Activated T-cell treated with anti-CD3 and anti-CD28 coated beads, Interleukin-2, amount 50 U/mL, for 1 hour (primary cell): ENCODE data around the gene ALOX15B.
"Not testable (repeated sequence)": the region's sequence is repeated elsewhere in the genome, so short reads cannot be mapped to it uniquely, and the experiment has no call there.

ENCODE experiments used
- DNase-seq: peaks from one replicate; pipeline ENCODE4 v3.0.0-alpha.2; 2020

ALOX15B gene

GRCh38 chr17:8063761-8064534 is 25.1 kb downstream of the ALOX15B start:
- DNase-seq = no peak

GRCh38 chr17:8064561-8065019 is 25.7 kb downstream of the ALOX15B start:
- no peak for DNase-seq

GRCh38 chr17:8066841-8067775 is 28.2 kb downstream of the ALOX15B start:
- no peak for DNase-seq

GRCh38 chr17:8067806-8068205 is 28.9 kb downstream of the ALOX15B start:
- no peak for DNase-seq

- no peak for DNase-seq
Measured at GRCh38 chr17:8068736-8069586, 30.1 kb downstream of the ALOX15B start.

GRCh38 chr17:8069587-8069860 is 30.7 kb downstream of the ALOX15B start:
- DNase-seq = no peak

- DNase-seq = no peak
Measured at GRCh38 chr17:8071496-8071895, 32.6 kb downstream of the ALOX15B start.

- no peak for DNase-seq
Measured at GRCh38 chr17:8072341-8072728, 33.5 kb downstream of the ALOX15B start.

GRCh38 chr17:8072729-8073461 is 34.0 kb downstream of the ALOX15B start:
- peak; percentile 53 for DNase-seq

- peak; percentile 88 for DNase-seq
Measured at GRCh38 chr17:8073627-8074484, 35.0 kb downstream of the ALOX15B start.

- DNase-seq = no peak
Measured at GRCh38 chr17:8074554-8074953, 35.7 kb downstream of the ALOX15B start.

- no peak for DNase-seq
Measured at GRCh38 chr17:8075081-8075480, 36.2 kb downstream of the ALOX15B start.

- DNase-seq = no peak
Measured at GRCh38 chr17:8075574-8076342, 36.9 kb downstream of the ALOX15B start.

GRCh38 chr17:8076502-8077266 is 37.8 kb downstream of the ALOX15B start:
- no peak for DNase-seq

GRCh38 chr17:8077939-8078338 is 39.1 kb downstream of the ALOX15B start:
- DNase-seq = not testable (repeated sequence)

- peak; percentile 85 for DNase-seq
Measured at GRCh38 chr17:8079291-8080207, 40.7 kb downstream of the ALOX15B start.

GRCh38 chr17:8080208-8080798 is 41.4 kb downstream of the ALOX15B start:
- DNase-seq = no peak

- no peak for DNase-seq
Measured at GRCh38 chr17:8080799-8081219, 42.0 kb downstream of the ALOX15B start.
